Right lobe of liver (tissue), 6 donors: ENCODE results near the gene ATG101. TPM values are rescaled to one million over a fixed set of nuclear protein-coding genes. Genes with fewer than 3 reads are reported as not detected.
A peak's percentile ranks its signal among the peaks of the same experiment; 100 is the strongest.

ENCODE experiments used
- ATAC-seq, 4 donors: fragments of 200-7000 bp; cut with Tn5 transposase; one replicate each; pipeline ENCODE4 v1.9.1; 2020; ENCODE audit warnings: mild to moderate bottlenecking in 4 of 4, moderate library complexity in 4 of 4
- DNase-seq, 3 donors: peaks; one replicate each; pipeline ENCODE4 v3.0.0-alpha.2; 2020
- H3K27ac ChIP-seq, 3 donors: fragments of 200-600 bp; one replicate each; pipeline ENCODE4 v1.8.0; 2022
- H3K27me3 ChIP-seq, 2 donors: fragments of 200-600 bp; one replicate each; pipeline ENCODE4 v1.8.0; 2022
- H3K36me3 ChIP-seq, 4 donors: fragments of 200-600 bp; sonication (generic) in 1 of 4; one replicate each; pipeline versions ENCODE4 v1.5.1 to v1.8.0; 2017 to 2022; ENCODE audit warnings: control low read depth in 1 of 4
- H3K4me1 ChIP-seq, 4 donors: fragments of 200-600 bp; sonication (generic) in 1 of 4; one replicate each; pipeline versions ENCODE4 v1.5.1 to v1.8.0; 2017 to 2022; ENCODE audit warnings: control low read depth in 1 of 4
- H3K4me3 ChIP-seq, 3 donors: fragments of 200-600 bp; one replicate each; pipeline ENCODE4 v1.8.0; 2022
- H3K9me3 ChIP-seq, 4 donors: fragments of 200-600 bp; sonication (generic) in 1 of 4; one replicate each; pipeline versions ENCODE4 v1.5.1 to v1.8.0; 2017 to 2022; ENCODE audit warnings: control low read depth in 1 of 4
- CTCF ChIP-seq, 4 donors: fragments of 200-600 bp in 3 of 4; fragments of 450-650 bp in 1 of 4; IDR thresholded peaks; one replicate each; pipeline versions ENCODE4 v1.5.1 to v1.8.0; 2016 to 2022; ENCODE audit warnings: antibody characterized with exemption in 4 of 4, mild to moderate bottlenecking in 2 of 4
- POLR2A ChIP-seq: fragments of 450-650 bp; IDR thresholded peaks from one replicate; pipeline ENCODE4 v1.6.1; 2017; ENCODE audit warnings: antibody characterized with exemption, mild to moderate bottlenecking
- WGBS: methylation state at CpG from one replicate; pipeline ENCODE4 v1.1.6; 2018; ENCODE audit warnings: low coverage, low lambda C conversion rate; ENCODE audit not compliant: insufficient coverage; ENCODE audit errors: missing lambda C conversion rate; 5-methylcytosine and 5-hydroxymethylcytosine counted together
- intact Hi-C, 2 donors: fragments of 100-400 bp; cut with DNase I; formaldehyde crosslinking; loops; one replicate each; pipeline versions ENCODE4 v1.11.2 to v1.14.1; 2022
- total RNA-seq, 6 experiments: library from RNA; depleted of rRNA in 2 of 6; stranded (reverse); fragments of >200 nt in 2 of 6; fragmentation: NEBNext Ultra II Directional in 3 of 6; extraction: Animal tissue kit (Norgen Biotek cat#: 25700) in 3 of 6; gene quantifications; one replicate each; pipeline versions ENCODE4 v1.1.0 to v1.2.4, GENCODE V29; 2016 to 2023
- donor health status: DM: no; HTN: yes; CAD: no.
- donor health status: DM: no; HTN: no; CAD: no.
- donor health status: DM: no; HTN: no; CAD: no.
- donor health status: DM: no; HTN: yes; CAD: no.
- donor health status: DM: no; HTN: yes; CAD: no.

Gene ATG101
- total RNA-seq, 6 experiments from 2014 or later = 17.4 to 29.7 (median 21.0) TPM

- Histone ChIP-seq H3K4me1 (peaks cover 0 to 14% (median 7%) of the 10 kb centered on the region in 4 donors), H3K9me3 (no peaks in the 10 kb centered on the region), H3K4me3 (peak within 1 kb of the TSS; percentile 52), H3K27me3 (no peaks in the 10 kb centered on the region), H3K36me3 (no peaks in the 10 kb centered on the region), H3K27ac (peak within 1 kb of the TSS; percentile 86 to 91 (median 89))
- intact Hi-C loops = no loop called here
- WGBS = 1% methylated on average over 17 of the region's 77 CpGs
- DNase-seq = peak; percentile 95 to 96 (median 96)
- TF ChIP-seq CTCF (IDR thresholded peaks at IDR 0.05) (peak in 2 of 4 donors; percentile 8 to 13), POLR2A (peak; percentile 89)
- peak; percentile 78 to 88 (median 87) for ATAC-seq
These were observed 18.8 kb upstream of the ATG101 start, which contains the start of gene NR4A1 for GRCh38 chr12:52050758-52051541. Gene NR4A1 (plus strand): TSS chr12:52051442. CDS start chr12:52054329, 2,887 bp downstream.

- Histone ChIP-seq H3K27me3 (no peaks in the 10 kb centered on the region), H3K27ac (peak overlapping the region in 1 of 3 donors; percentile 8), H3K36me3 (no peaks in the 10 kb centered on the region), H3K9me3 (no peaks in the 10 kb centered on the region), H3K4me3 (peak overlapping the region in 1 of 3 donors; percentile 9), H3K4me1 (peaks cover 0 to 14% (median 7%) of the 10 kb centered on the region in 4 donors)
- intact Hi-C loops = no loop called here
- no peak for ATAC-seq
- 73% methylated on average over 5 of the region's 7 CpGs for WGBS
- TF ChIP-seq CTCF (IDR thresholded peaks at IDR 0.05) (no peak), POLR2A (no peak)
- DNase-seq = no peak
These were observed 17.2 kb upstream of the ATG101 start for GRCh38 chr12:52052468-52053186.

GRCh38 chr12:52053536-52054209 lies 16.1 kb upstream of the ATG101 start:
- no peak overlapping the region for H3K27ac ChIP-seq
- H3K27me3 ChIP-seq = no peaks in the 10 kb centered on the region
- ATAC-seq = no peak
- no peak for TF ChIP-seq POLR2A
- TF ChIP-seq CTCF (IDR thresholded peaks at IDR 0.05) = no peak
- H3K4me3 ChIP-seq = no peak overlapping the region
- H3K4me1 ChIP-seq = peaks cover 0 to 14% (median 7%) of the 10 kb centered on the region in 4 donors
- no peaks in the 10 kb centered on the region for H3K36me3 ChIP-seq
- intact Hi-C loops = no loop called here
- no peaks in the 10 kb centered on the region for H3K9me3 ChIP-seq
- WGBS = 85% methylated on average over 5 of the region's 9 CpGs
- DNase-seq = no peak

- intact Hi-C loops = no loop called here
- WGBS = 97% methylated on average over 12 of the region's 21 CpGs
- H3K4me3 ChIP-seq = no peak overlapping the region
- no peaks in the 10 kb centered on the region for H3K27me3 ChIP-seq
- H3K9me3 ChIP-seq = no peaks in the 10 kb centered on the region
- TF ChIP-seq POLR2A = no peak
- TF ChIP-seq CTCF (IDR thresholded peaks at IDR 0.05) = no peak
- DNase-seq = peak in 1 of 3 donors; percentile 58
- H3K27ac ChIP-seq = no peak overlapping the region
- no peaks in the 10 kb centered on the region for H3K36me3 ChIP-seq
- H3K4me1 ChIP-seq = peaks cover 0 to 14% (median 7%) of the 10 kb centered on the region in 4 donors
- no peak for ATAC-seq
These were observed 15.4 kb upstream of the ATG101 start for GRCh38 chr12:52054231-52054832.
